Stimulated activated CD4-positive, alpha-beta T cell treated with anti-CD3 and anti-CD28 coated beads, Interleukin-2, amount 100 ng/mL, for 48 hours (primary cell): ENCODE measurements around the gene TENT5A.
"Not testable (repeated sequence)": the region's sequence is repeated elsewhere in the genome, so short reads cannot be mapped to it uniquely, and the experiment has no call there.

Source experiments
- DNase-seq, 2 donors: peaks; one replicate each; pipeline ENCODE4 v3.0.0-alpha.2; 2020

Gene TENT5A

DNA sequence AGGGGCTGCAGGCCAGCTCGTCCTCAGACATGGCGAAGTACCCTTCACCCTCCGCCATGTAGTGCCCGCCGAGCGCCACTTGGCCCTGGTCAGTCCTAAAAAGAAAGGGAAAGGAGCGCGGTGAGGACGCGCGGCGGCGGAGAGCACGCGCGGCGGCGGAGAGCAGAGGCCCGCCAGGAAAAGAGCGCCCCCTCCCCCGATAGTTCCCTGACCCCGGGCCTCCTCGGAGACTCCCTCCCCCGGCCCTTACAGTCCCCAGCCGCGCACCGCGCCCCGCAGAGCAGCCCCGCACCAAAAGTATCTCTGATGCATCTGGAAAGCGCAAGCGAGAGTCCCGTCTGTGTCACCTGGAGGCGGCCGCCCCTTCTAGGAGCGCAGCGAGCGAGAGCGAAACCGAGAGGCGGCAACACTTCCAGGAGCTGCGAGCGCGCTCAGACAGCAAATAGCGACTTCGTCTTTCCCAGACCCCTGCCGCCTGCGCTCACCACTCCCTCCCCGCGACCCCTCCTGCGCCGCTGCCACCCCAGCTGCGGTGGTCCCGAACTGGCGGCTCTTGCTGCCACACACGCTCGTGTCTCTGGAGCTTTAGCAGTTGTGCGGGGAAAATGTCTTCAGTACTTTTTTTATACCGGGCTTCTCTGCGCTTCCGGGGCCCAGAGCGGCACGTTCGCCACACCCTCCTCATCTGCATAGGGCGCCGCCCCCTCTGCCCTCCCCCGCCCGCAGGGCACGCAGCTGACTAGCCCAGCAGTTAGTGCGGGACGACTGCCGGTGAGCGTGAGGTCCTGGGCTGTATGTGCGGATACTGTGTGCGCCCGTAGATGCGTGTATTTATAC is at the start of gene TENT5A:
Gene TENT5A, minus strand, starts transcription at position 598 of the 837 bp plus-strand sequence. Its CDS starts 540 bp downstream, at position 58.
- DNase-seq, result peak; percentile 63 to 71

DNA sequence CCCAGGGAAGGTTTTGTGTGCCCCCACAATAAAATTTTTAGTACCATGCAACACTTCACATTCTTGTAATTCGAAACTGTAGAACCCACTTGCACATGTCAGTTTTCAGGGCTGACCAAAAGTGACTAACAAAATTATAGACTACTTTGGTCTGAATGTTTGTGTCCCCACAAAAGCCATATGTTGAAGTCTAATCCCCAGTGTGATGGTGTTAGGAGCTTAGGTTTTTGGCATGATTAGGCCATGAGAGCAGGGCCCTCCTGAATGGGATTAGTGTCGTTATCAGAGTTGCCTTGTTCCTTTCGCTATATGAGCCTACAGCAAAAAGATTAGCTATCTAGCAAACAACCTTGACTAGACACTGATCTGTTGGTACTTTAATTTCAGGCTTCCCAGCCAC is 49.0 kb upstream of the TENT5A start:
- DNase-seq, result no peak

GRCh38 chr6:81800666-81801065 is 48.2 kb upstream of the TENT5A start:
- DNase-seq, result no peak

- DNase-seq, result no peak
These were observed 46.8 kb upstream of the TENT5A start for GRCh38 chr6:81799323-81799722.

- DNase-seq, result no peak
These were observed 45.1 kb upstream of the TENT5A start for GRCh38 chr6:81797591-81797990.

DNA sequence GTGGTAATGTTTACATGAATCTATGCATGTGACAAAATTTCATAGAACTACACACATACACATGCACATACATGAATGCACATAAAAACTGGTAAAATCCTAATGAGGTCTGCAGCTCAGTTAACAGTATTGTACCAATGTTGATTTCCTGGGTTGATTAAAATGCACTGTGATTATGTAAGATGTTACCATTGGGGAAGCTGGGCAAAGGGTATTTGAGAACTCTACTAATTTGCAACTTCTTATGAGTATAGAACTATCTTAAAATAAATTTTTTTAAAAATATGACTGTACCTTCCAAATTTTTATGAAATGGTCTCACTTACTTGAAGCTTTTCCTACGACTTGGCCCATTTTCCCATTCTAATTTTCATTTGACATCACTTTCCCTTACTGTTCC is 43.4 kb upstream of the TENT5A start:
- no peak for DNase-seq

- DNase-seq, result no peak
These were observed 41.5 kb upstream of the TENT5A start for GRCh38 chr6:81793821-81794475.

- no peak for DNase-seq
These were observed 40.3 kb upstream of the TENT5A start for GRCh38 chr6:81792826-81793225.

GRCh38 chr6:81791756-81792155 is 39.3 kb upstream of the TENT5A start:
- no peak for DNase-seq

- DNase-seq, result no peak
These were observed 37.6 kb upstream of the TENT5A start for GRCh38 chr6:81790034-81790433.

GRCh38 chr6:81789291-81789690 is 36.8 kb upstream of the TENT5A start:
- no peak for DNase-seq

DNA sequence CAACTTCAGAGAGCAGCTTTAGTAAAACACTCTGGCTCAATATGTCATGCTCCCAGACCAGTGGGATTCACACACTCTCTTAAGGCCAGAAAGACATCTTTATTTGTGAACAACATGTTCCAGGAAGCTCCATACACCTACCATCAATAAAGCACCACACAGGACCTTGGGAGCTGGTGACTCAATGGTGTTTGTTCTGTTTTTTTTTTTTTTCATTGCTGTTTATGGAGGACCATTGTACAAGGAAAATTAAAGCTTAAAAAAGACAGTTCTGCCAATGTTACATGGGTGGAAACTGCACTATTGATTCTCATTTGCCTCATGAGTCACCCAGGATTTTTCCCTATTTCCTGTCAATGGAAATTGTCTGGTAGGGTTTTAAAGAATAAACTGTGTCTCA is 36.3 kb upstream of the TENT5A start:
- DNase-seq, result no peak

- no peak for DNase-seq
These were observed 35.0 kb upstream of the TENT5A start for GRCh38 chr6:81787313-81788068.

DNA sequence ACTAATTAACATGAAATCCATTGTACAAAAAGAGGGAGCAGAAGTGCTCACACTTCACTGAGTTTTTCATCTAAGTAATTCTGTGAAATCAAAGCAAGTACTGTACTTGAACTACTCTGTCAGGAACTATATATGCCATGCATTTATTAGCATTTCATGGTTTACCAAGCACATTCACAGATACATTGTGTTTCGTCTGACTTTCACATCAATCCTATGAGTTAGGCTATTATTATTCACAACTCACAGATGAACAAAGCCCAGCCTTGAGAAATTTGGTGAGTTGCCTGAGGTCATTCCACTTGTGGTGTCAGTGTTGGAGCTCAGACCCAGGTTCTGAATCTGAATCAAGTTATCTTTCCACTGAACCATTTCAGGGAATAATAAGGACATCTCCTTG is 33.7 kb upstream of the TENT5A start:
- DNase-seq, result no peak

- no peak for DNase-seq
These were observed 32.9 kb upstream of the TENT5A start for GRCh38 chr6:81785377-81785776.

DNA sequence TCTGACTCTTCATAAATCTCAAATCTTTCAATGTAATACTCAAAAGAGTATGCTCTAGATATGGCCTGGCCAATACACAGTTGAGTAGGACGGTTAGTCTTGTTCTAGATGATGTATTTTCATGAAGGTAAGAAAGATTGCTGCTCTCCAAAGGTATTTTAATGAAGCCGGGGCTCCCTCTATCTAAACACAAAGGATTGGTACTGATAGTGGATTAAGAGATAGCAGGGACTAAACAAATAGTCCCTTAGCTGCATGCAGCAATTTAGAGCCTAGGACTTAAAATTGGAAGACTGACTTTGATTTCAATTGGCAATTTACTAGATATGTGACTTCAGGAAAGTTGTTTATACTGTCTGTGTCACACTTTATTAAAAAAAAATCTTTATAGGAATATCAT is 31.4 kb upstream of the TENT5A start:
- DNase-seq, result no peak

- DNase-seq, result no peak
These were observed 29.1 kb upstream of the TENT5A start for GRCh38 chr6:81781624-81782023.

DNA sequence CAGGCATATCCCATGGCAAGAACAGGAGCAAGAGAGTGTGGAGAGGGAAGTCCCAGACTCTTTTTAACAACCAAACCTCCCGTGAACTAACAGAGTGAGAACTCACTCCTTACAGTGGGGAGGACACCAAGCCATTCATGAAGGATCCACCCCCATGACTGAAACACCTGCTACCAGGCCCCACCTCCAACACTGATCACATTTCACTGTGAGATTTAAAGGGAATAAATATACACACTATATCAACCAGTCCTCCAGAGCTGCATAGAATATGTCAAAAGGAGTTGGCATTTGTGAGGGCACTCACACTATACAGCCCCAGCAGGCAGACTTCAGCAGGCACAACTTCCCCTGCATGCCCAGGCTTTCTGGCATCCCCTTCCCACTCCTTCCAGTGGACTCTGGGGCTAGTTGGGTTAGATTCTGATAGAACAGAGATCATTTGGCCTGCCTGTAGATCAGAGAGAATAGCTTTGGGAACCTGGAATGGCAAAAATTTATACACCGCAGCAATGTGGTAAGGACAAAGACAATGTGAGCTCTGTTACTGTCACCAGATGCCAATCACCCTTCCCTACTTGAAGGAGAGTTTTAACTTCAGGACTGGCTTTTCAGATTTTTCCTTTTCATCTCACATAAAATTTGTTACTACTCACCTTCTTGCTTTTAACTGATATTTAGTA is 25.2 kb upstream of the TENT5A start:
- no peak for DNase-seq

DNA sequence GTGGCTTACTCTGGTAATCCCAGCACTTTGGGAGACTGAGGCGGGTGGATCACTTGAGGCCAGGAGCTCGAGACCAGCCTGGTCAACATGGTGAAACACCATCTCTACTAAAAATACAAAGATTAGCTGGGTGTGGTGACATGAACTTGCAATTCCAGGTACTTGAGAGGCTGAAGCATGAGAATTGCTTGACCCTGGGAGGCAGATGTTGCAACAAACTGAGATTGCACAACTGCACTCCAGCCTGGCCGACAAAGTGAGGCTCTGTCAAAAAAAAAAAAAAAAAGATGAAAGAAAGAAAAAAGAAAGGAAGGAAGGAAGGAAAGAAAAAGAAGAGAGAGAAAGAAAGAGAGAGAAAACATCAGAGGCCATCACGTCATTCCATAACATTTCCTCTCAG is 23.7 kb upstream of the TENT5A start:
- DNase-seq, result not testable (repeated sequence)

- DNase-seq, result no peak
These were observed 22.1 kb upstream of the TENT5A start for GRCh38 chr6:81774542-81774941.

DNA sequence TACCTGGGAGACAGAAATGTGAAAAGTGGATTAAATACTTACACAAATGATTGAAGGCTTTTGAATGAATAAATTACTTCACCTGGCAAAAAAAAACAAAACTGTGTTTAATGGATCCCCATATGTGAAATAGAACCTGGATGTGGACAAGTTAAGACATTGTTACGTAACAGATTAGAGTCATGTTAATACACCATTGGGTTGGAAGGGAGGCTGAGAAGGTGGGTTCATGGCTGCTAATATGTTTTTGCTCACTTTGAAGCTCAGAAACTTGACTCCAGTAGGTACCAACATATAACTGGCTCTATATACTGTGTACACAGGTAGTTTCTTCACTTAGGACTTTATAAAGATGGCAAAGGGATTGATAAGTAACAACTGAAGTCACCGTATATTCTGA is 21.4 kb upstream of the TENT5A start:
- no peak for DNase-seq

- no peak for DNase-seq
These were observed 20.3 kb upstream of the TENT5A start for GRCh38 chr6:81772741-81773140.

- no peak for DNase-seq
These were observed 18.6 kb upstream of the TENT5A start for GRCh38 chr6:81771097-81771496.
